WTC11 (cell line): ENCODE data around the gene PON1.

Experiments
- CTCF ChIP-seq: fragments of 200-600 bp; IDR thresholded peaks from 2 replicates; pipeline ENCODE4 v1.8.0; 2022; ENCODE audit warnings: antibody characterized with exemption
- PREB ChIP-seq: sonication (generic); formaldehyde crosslinking; IDR thresholded peaks from 2 replicates; pipeline ENCODE4 v1.8.1; 2022; ENCODE audit warnings: mild to moderate bottlenecking, missing genetic modification reagents, moderate library complexity, borderline replicate concordance
- RELA ChIP-seq: sonication (generic); formaldehyde crosslinking; IDR thresholded peaks from 2 replicates; pipeline ENCODE4 v1.8.1; 2022; ENCODE audit warnings: missing genetic modification reagents, mild to moderate bottlenecking, borderline replicate concordance
- ZSCAN18 ChIP-seq: fragments of 250-450 bp; sonication (Bioruptor Pico); IDR thresholded peaks from 2 replicates; pipeline ENCODE4 v2.1.2; 2022; ENCODE audit warnings: mild to moderate bottlenecking, moderate library complexity

GRCh38 chr7:95335093-95335492, 10.8 kb upstream of the PON1 start:
- TF ChIP-seq PREB (CRISPR knock-in tag) (no peak), ZSCAN18 (CRISPR knock-in tag) (no peak), CTCF (no peak), RELA (CRISPR knock-in tag) (no peak)
